ENCODE measurements around the gene THOC6. TPM values are rescaled to one million over a fixed set of nuclear protein-coding genes. Genes with fewer than 3 reads are reported as not detected.

THOC6 gene
- total and polyA plus RNA-seq, 4 donors = 10.8 to 14.8 (median 11.7) TPM

DNA sequence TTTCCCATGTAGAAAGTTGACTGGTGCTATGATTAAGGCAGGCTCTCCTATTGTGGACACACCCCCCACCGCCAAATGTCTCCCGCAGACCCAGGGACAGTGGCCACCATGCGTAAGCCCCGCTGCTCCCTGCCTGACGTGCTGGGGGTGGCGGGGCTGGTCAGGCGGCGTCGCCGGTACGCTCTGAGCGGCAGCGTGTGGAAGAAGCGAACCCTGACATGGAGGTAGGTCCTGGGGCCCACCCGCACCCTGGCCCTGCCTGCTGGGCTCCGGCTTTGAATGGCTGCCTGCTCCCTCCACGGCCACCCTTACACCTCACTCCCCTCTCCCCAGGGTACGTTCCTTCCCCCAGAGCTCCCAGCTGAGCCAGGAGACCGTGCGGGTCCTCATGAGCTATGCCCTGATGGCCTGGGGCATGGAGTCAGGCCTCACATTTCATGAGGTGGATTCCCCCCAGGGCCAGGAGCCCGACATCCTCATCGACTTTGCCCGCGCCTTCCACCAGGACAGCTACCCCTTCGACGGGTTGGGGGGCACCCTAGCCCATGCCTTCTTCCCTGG is 26.2 kb downstream of the THOC6 start:
- Histone ChIP-seq H3K9me3 (ENCODE audit: control insufficient read depth in 4 of 4, low read length in 3 of 4) (no peaks in the 10 kb centered on the region), H3K9ac (ENCODE audit: low read depth in 1 of 2, low read length in 2 of 2) (no peak overlapping the region), H3K36me3 (ENCODE audit: control insufficient read depth in 4 of 4, insufficient read depth in 3 of 4, low read depth in 1 of 4, low read length in 3 of 4) (peaks cover 0 to 2% (median 0%) of the 10 kb centered on the region in 4 donors), H3K27ac (ENCODE audit: low read depth in 1 of 2, low read length in 2 of 2) (no peak overlapping the region), H3K27me3 (ENCODE audit: control insufficient read depth in 4 of 4, insufficient read depth in 4 of 4, low read length in 3 of 4) (peaks cover 0 to 6% (median 1%) of the 10 kb centered on the region in 4 donors), H3K4me3 (ENCODE audit: low read depth in 1 of 3, low read length in 3 of 3) (no peak overlapping the region), H3K4me1 (ENCODE audit: control insufficient read depth in 4 of 4, insufficient read depth in 4 of 4, low read length in 3 of 4) (peaks cover 0 to 14% (median 5%) of the 10 kb centered on the region in 4 donors)
- whole genome bisulfite sequencing = 84% methylated on average over 26 of the region's 26 CpGs
- DNase-seq (ENCODE audit: low spot score) = no peak
- TF ChIP-seq FOXA2 (IDR thresholded peaks at IDR 0.05) (no peak), TAF1 (conservative IDR thresholded peaks at IDR 0.05) (no peak), JUND (IDR thresholded peaks at IDR 0.05) (no peak), CTCF (IDR thresholded peaks at IDR 0.05; ENCODE audit: low read depth, low read length, missing input control) (no peak), YY1 (IDR thresholded peaks at IDR 0.05) (no peak), ZBTB33 (IDR thresholded peaks at IDR 0.05) (no peak), EGR1 (IDR thresholded peaks at IDR 0.05; ENCODE audit: low read depth in 2 of 2) (no peak), NR2F2 (IDR thresholded peaks at IDR 0.05) (no peak)
- TF ChIP-seq, protein P1, sequence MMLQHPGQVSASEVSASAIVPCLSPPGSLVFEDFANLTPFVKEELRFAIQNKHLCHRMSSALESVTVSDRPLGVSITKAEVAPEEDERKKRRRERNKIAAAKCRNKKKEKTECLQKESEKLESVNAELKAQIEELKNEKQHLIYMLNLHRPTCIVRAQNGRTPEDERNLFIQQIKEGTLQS (IDR thresholded peaks at IDR 0.05) = no peak

DNA sequence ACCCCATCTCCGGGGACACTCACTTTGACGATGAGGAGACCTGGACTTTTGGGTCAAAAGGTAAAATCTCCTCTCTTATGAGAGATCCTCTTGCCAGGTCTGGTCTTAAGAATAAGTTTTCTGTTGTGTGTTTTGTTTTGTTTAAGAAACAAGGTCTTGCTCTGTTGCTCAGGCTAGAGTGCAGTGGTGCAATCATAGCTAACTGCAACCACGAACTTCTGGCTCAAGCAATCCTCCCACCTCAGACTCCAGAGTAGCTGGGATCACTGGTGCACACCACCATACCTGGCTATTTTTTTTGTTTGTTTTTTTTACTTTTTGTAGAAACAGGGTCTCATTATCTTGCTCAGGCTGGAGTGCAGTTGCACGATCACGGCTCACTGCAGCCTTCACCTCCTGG is 26.7 kb downstream of the THOC6 start:
- Histone ChIP-seq H3K4me3 (ENCODE audit: low read depth in 1 of 3, low read length in 3 of 3) (no peak overlapping the region), H3K27me3 (ENCODE audit: control insufficient read depth in 4 of 4, insufficient read depth in 4 of 4, low read length in 3 of 4) (peaks cover 0 to 6% (median 0%) of the 10 kb centered on the region in 4 donors)
- WGBS = 78% methylated on average over 5 of the region's 5 CpGs

More for the DNA sequence above, 26.7 kb downstream of the THOC6 start:
- Histone ChIP-seq H3K9ac (ENCODE audit: low read depth in 1 of 2, low read length in 2 of 2) (no peak overlapping the region), H3K36me3 (ENCODE audit: control insufficient read depth in 4 of 4, insufficient read depth in 3 of 4, low read depth in 1 of 4, low read length in 3 of 4) (peaks cover 0 to 2% (median 0%) of the 10 kb centered on the region in 4 donors), H3K9me3 (ENCODE audit: control insufficient read depth in 4 of 4, low read length in 3 of 4) (no peaks in the 10 kb centered on the region), H3K27ac (ENCODE audit: low read depth in 1 of 2, low read length in 2 of 2) (no peak overlapping the region), H3K4me1 (ENCODE audit: control insufficient read depth in 4 of 4, insufficient read depth in 4 of 4, low read length in 3 of 4) (peaks cover 0 to 12% (median 5%) of the 10 kb centered on the region in 4 donors)
- no peak for TF ChIP-seq JUND (IDR thresholded peaks at IDR 0.05)
- TF ChIP-seq HNF4A (conservative IDR thresholded peaks at IDR 0.05) = no peak
- no peak for TF ChIP-seq GABPA (IDR thresholded peaks at IDR 0.05 in 1 of 2, conservative IDR thresholded peaks at IDR 0.05 in 1 of 2)
- no peak for TF ChIP-seq RXRA (IDR thresholded peaks at IDR 0.05)
- TF ChIP-seq TAF1 (conservative IDR thresholded peaks at IDR 0.05) = no peak
- no peak for TF ChIP-seq FOXA2 (IDR thresholded peaks at IDR 0.05)
- TF ChIP-seq YY1 (IDR thresholded peaks at IDR 0.05) = no peak
- no peak for TF ChIP-seq ZBTB33 (IDR thresholded peaks at IDR 0.05)
- TF ChIP-seq SP1 (IDR thresholded peaks at IDR 0.05) = no peak
- TF ChIP-seq CTCF (IDR thresholded peaks at IDR 0.05; ENCODE audit: low read depth, low read length, missing input control) = no peak
- DNase-seq (ENCODE audit: low spot score) = no peak
